Cardiac muscle cell (in vitro differentiated cells and primary cell): ENCODE results near the gene PLCD4. TPM values are rescaled to one million over a fixed set of nuclear protein-coding genes. Genes with fewer than 3 reads are reported as not detected.

ENCODE experiments used
- DNase-seq, 2 donors: peaks; one replicate each; pipeline versions ENCODE4 v3.0.0 to v3.0.0-alpha.2; 2010 to 2017; ENCODE audit warnings: low read depth in 1 of 2, low spot score in 1 of 2
- H3K27ac ChIP-seq: fragments of 200-600 bp; sonication (generic); 2 replicates; pipeline ENCODE4 v1.5.1; 2016
- H3K27me3 ChIP-seq: fragments of 200-600 bp; sonication (generic); 2 replicates; pipeline ENCODE4 v1.6.0; 2016; ENCODE audit warnings: control low read depth
- H3K36me3 ChIP-seq: fragments of 200-600 bp; sonication (generic); 2 replicates; pipeline ENCODE4 v1.5.1; 2016; ENCODE audit warnings: control low read depth
- H3K4me1 ChIP-seq: fragments of 200-600 bp; sonication (generic); 2 replicates; pipeline ENCODE4 v1.8.1; 2017; ENCODE audit warnings: low read depth, mild to moderate bottlenecking, mixed run types
- H3K4me3 ChIP-seq: fragments of 200-600 bp; sonication (generic); 2 replicates; pipeline ENCODE4 v1.5.1; 2016; ENCODE audit warnings: mild to moderate bottlenecking
- H3K9me3 ChIP-seq: fragments of 200-600 bp; sonication (generic); 2 replicates; pipeline ENCODE4 v1.5.1; 2017; ENCODE audit warnings: low read depth, mild to moderate bottlenecking, control low read depth
- CTCF ChIP-seq: IDR thresholded peaks from 2 replicates; pipeline ENCODE4 v1.5.1; 2012; ENCODE audit warnings: low read depth, mild to moderate bottlenecking, low read length
- polyA plus RNA-seq: library from polyadenylated mRNA; unstranded; fragments of >200 nt; fragmentation: Nextera tagmentation; extraction: Ambion mirVana; gene quantifications from 2 replicates; pipeline ENCODE4 v1.2.1, GENCODE V29; 2016
- total RNA-seq: library from RNA; depleted of rRNA; stranded (reverse); fragments of >200 nt; gene quantifications from 2 replicates; pipeline ENCODE4 v1.2.3, GENCODE V29; 2016

Gene PLCD4
- total and polyA plus RNA-seq, 2 experiments from 2014 or later = 1.6 to 3.3 TPM

DNA sequence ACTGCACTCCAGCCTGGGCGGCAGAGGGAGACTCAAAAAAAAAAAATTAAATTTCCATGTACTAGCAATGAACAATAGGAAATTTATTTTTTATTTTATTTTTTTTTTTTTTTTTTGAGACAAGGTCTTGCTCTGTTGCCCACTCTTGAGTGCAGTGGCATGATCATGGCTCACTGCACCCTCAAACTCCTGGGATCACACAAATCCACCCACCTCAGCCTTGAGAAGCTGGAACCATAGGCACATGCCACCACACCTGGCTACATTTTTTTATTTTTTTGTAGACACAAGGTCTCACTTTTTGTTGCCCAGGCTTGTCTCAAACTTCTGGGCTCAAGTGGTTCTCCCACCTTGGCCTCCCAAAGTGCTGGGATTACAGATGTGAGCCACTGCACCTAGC is 22.2 kb upstream of the PLCD4 start:
- H3K27me3 ChIP-seq = no peaks in the 10 kb centered on the region
- H3K9me3 ChIP-seq = no peaks in the 10 kb centered on the region
- H3K4me1 ChIP-seq = no peaks in the 10 kb centered on the region
- H3K27ac ChIP-seq = no peak overlapping the region
- no peak for TF ChIP-seq CTCF
- no peak overlapping the region for H3K4me3 ChIP-seq
- DNase-seq = no peak
- peaks cover 55% of the 10 kb centered on the region for H3K36me3 ChIP-seq

DNA sequence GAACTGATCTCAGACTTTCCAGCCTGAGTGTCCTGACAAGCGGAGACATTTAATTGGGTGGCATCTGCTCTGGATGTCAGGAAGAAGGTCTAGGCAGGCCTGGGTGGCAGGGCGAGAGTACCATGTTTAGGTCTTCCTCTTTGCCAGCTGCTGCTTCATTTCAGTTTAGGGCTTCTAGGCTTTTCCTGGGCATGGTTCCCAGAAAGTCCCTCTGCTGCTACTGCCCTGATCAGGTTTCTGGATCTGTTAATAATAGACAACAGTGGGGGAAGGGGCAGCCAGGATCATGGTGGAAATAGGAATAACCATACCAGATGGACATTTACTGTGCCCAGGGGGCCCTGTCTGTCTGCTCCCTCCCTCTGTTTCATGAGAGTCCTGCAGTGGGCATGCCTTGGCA is 2.3 kb upstream of the PLCD4 start:
- no peak overlapping the region for H3K4me3 ChIP-seq
- DNase-seq = peak in 1 of 2 donors; percentile 24
- H3K27me3 ChIP-seq = no peaks in the 10 kb centered on the region
- H3K27ac ChIP-seq = no peak overlapping the region
- H3K4me1 ChIP-seq = no peaks in the 10 kb centered on the region
- no peak for TF ChIP-seq CTCF
- H3K9me3 ChIP-seq = no peaks in the 10 kb centered on the region
- H3K36me3 ChIP-seq = no peaks in the 10 kb centered on the region

DNA sequence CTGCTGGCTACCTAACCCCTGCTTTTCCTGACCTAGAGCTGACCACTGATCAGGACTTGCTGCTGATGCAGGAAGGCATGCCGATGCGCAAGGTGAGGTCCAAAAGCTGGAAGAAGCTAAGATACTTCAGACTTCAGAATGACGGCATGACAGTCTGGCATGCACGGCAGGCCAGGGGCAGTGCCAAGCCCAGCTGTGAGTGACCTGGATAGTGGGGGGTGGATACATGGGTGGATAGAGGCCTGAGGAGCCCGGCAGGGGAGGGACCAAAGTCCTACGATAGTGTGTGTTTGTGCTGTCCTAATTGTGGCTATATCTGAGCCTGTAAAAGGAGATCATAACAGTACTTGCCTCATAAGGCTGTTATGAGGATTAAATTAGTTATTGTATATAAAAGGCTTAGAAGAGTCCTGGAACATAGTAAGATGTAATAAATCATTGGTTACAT is 8.2 kb downstream of the PLCD4 start:
- no peaks in the 10 kb centered on the region for H3K36me3 ChIP-seq
- DNase-seq = no peak
- H3K27ac ChIP-seq = no peak overlapping the region
- H3K4me1 ChIP-seq = no peaks in the 10 kb centered on the region
- H3K9me3 ChIP-seq = no peaks in the 10 kb centered on the region
- H3K4me3 ChIP-seq = no peak overlapping the region
- no peak for TF ChIP-seq CTCF
- no peaks in the 10 kb centered on the region for H3K27me3 ChIP-seq

GRCh38 chr2:218618102-218618860 is 10.6 kb downstream of the PLCD4 start:
- DNase-seq = no peak
- Histone ChIP-seq H3K36me3 (no peaks in the 10 kb centered on the region), H3K4me3 (no peak overlapping the region), H3K27ac (no peak overlapping the region), H3K4me1 (no peaks in the 10 kb centered on the region), H3K9me3 (no peaks in the 10 kb centered on the region), H3K27me3 (no peaks in the 10 kb centered on the region)
- no peak for TF ChIP-seq CTCF

- Histone ChIP-seq H3K9me3 (no peaks in the 10 kb centered on the region), H3K36me3 (no peaks in the 10 kb centered on the region), H3K27ac (no peak overlapping the region), H3K4me3 (no peak overlapping the region), H3K27me3 (no peaks in the 10 kb centered on the region), H3K4me1 (no peaks in the 10 kb centered on the region)
- no peak for TF ChIP-seq CTCF
- no peak for DNase-seq
These were observed 13.3 kb downstream of the PLCD4 start for GRCh38 chr2:218621007-218621406.
